ENCODE data around the gene MGA.

GRCh38 chr15:41788262-41788661 lies 128.1 kb downstream of the MGA start:
- TF ChIP-seq, protein P1, sequence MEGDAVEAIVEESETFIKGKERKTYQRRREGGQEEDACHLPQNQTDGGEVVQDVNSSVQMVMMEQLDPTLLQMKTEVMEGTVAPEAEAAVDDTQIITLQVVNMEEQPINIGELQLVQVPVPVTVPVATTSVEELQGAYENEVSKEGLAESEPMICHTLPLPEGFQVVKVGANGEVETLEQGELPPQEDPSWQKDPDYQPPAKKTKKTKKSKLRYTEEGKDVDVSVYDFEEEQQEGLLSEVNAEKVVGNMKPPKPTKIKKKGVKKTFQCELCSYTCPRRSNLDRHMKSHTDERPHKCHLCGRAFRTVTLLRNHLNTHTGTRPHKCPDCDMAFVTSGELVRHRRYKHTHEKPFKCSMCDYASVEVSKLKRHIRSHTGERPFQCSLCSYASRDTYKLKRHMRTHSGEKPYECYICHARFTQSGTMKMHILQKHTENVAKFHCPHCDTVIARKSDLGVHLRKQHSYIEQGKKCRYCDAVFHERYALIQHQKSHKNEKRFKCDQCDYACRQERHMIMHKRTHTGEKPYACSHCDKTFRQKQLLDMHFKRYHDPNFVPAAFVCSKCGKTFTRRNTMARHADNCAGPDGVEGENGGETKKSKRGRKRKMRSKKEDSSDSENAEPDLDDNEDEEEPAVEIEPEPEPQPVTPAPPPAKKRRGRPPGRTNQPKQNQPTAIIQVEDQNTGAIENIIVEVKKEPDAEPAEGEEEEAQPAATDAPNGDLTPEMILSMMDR (IDR thresholded peaks at IDR 0.05; ENCODE audit: low read depth, low read length, poor library complexity, severe bottlenecking): no peak
- no peak for TF ChIP-seq EZH2phosphoT487 (IDR thresholded peaks at IDR 0.05; ENCODE audit: borderline replicate concordance, low read length)

All from DOHH2 (cell line).